KMS-11 (cell line): ENCODE data around the gene C4orf50.

Experiments
- H2AFZ ChIP-seq: fragments of 200-600 bp; sonication (generic); 2 replicates; pipeline ENCODE4 v1.6.1; 2016; ENCODE audit warnings: antibody characterized with exemption, mixed run types, low read depth
- H3K27ac ChIP-seq: fragments of 200-600 bp; sonication (generic); 2 replicates; pipeline ENCODE4 v1.6.1; 2016; ENCODE audit warnings: mild to moderate bottlenecking, mixed run types
- H3K27me3 ChIP-seq: fragments of 200-600 bp; sonication (generic); 2 replicates; pipeline ENCODE4 v1.6.1; 2017; ENCODE audit warnings: mild to moderate bottlenecking, low read depth, mixed run types, moderate library complexity; ENCODE audit not compliant: insufficient read depth
- H3K36me3 ChIP-seq: fragments of 200-600 bp; sonication (generic); 2 replicates; pipeline ENCODE4 v1.6.1; 2017; ENCODE audit warnings: mild to moderate bottlenecking, mixed run types; ENCODE audit not compliant: insufficient read depth
- H3K4me1 ChIP-seq: fragments of 200-600 bp; sonication (generic); 2 replicates; pipeline ENCODE4 v1.6.1; 2016; ENCODE audit warnings: mild to moderate bottlenecking, low read depth, mixed run types; ENCODE audit not compliant: poor library complexity, severe bottlenecking
- H3K4me2 ChIP-seq: fragments of 200-600 bp; sonication (generic); 2 replicates; pipeline ENCODE4 v1.7.0; 2016; ENCODE audit warnings: mild to moderate bottlenecking, mixed run types
- H3K4me3 ChIP-seq: fragments of 200-600 bp; sonication (generic); IDR thresholded peaks from 2 replicates; pipeline ENCODE4 v1.6.1; 2017; ENCODE audit warnings: low read depth, low read length, mixed read lengths; ENCODE audit not compliant: insufficient read depth
- H3K79me2 ChIP-seq: fragments of 200-600 bp; sonication (generic); 2 replicates; pipeline ENCODE4 v1.6.1; 2016; ENCODE audit warnings: low read depth, mixed run types; ENCODE audit not compliant: insufficient read depth
- H3K9ac ChIP-seq: fragments of 200-600 bp; sonication (generic); 2 replicates; pipeline ENCODE4 v1.6.1; 2016; ENCODE audit warnings: mild to moderate bottlenecking, mixed run types
- H4K20me1 ChIP-seq: fragments of 200-600 bp; sonication (generic); 2 replicates; pipeline ENCODE4 v1.6.1; 2016; ENCODE audit warnings: mild to moderate bottlenecking, mixed run types; ENCODE audit not compliant: insufficient read depth
- CTCF ChIP-seq: fragments of 200-600 bp; sonication (generic); conservative IDR thresholded peaks from 2 replicates; pipeline ENCODE4 v1.6.1; 2017; ENCODE audit warnings: low read depth, mild to moderate bottlenecking, antibody characterized with exemption, low read length, moderate library complexity, mixed read lengths

Gene C4orf50

GRCh38 chr4:5931526-5931925 is 86.7 kb downstream of the C4orf50 start:
- H3K9ac ChIP-seq: no peak overlapping the region
- H3K4me2 ChIP-seq: no peak overlapping the region
- no peak overlapping the region for H3K4me3 ChIP-seq
- H4K20me1 ChIP-seq: no peaks in the 10 kb centered on the region
- H3K36me3 ChIP-seq: no peaks in the 10 kb centered on the region
- H3K27ac ChIP-seq: no peak overlapping the region
- H3K79me2 ChIP-seq: no peaks in the 10 kb centered on the region
- no peak overlapping the region for H2AFZ ChIP-seq
- no peaks in the 10 kb centered on the region for H3K4me1 ChIP-seq
- H3K27me3 ChIP-seq: no peaks in the 10 kb centered on the region
- no peak for TF ChIP-seq CTCF

GRCh38 chr4:5930876-5931275 is 87.4 kb downstream of the C4orf50 start:
- no peak overlapping the region for H3K27ac ChIP-seq
- no peaks in the 10 kb centered on the region for H3K4me1 ChIP-seq
- H3K79me2 ChIP-seq: no peaks in the 10 kb centered on the region
- H3K4me3 ChIP-seq: no peak overlapping the region
- no peak overlapping the region for H3K4me2 ChIP-seq
- no peak for TF ChIP-seq CTCF
- H2AFZ ChIP-seq: no peak overlapping the region
- no peak overlapping the region for H3K9ac ChIP-seq
- H3K36me3 ChIP-seq: no peaks in the 10 kb centered on the region
- no peaks in the 10 kb centered on the region for H3K27me3 ChIP-seq
- no peaks in the 10 kb centered on the region for H4K20me1 ChIP-seq

GRCh38 chr4:5930456-5930855 is 87.8 kb downstream of the C4orf50 start:
- Histone ChIP-seq H3K4me2 (no peak overlapping the region), H3K4me3 (no peak overlapping the region), H2AFZ (no peak overlapping the region), H3K9ac (no peak overlapping the region), H3K27ac (no peak overlapping the region), H3K27me3 (no peaks in the 10 kb centered on the region), H3K79me2 (no peaks in the 10 kb centered on the region), H3K36me3 (no peaks in the 10 kb centered on the region), H3K4me1 (no peaks in the 10 kb centered on the region), H4K20me1 (no peaks in the 10 kb centered on the region)
- TF ChIP-seq CTCF: no peak

GRCh38 chr4:5928844-5929420 is 89.3 kb downstream of the C4orf50 start:
- H3K4me2 ChIP-seq: no peak overlapping the region
- no peaks in the 10 kb centered on the region for H3K79me2 ChIP-seq
- H2AFZ ChIP-seq: no peak overlapping the region
- no peak overlapping the region for H3K9ac ChIP-seq
- no peak overlapping the region for H3K4me3 ChIP-seq
- H3K27ac ChIP-seq: no peak overlapping the region
- no peaks in the 10 kb centered on the region for H3K27me3 ChIP-seq
- TF ChIP-seq CTCF: no peak
- no peaks in the 10 kb centered on the region for H3K4me1 ChIP-seq
- H4K20me1 ChIP-seq: no peaks in the 10 kb centered on the region
- no peaks in the 10 kb centered on the region for H3K36me3 ChIP-seq
